Measurements from ENCODE around the gene GLIPR2.

- TF ChIP-seq POLR2A (IDR thresholded peaks at IDR 0.05) (no peak), EP300 (IDR thresholded peaks at IDR 0.05) (no peak), POLR2AphosphoS5 (IDR thresholded peaks at IDR 0.05) (no peak)
- TF ChIP-seq, protein P1, sequence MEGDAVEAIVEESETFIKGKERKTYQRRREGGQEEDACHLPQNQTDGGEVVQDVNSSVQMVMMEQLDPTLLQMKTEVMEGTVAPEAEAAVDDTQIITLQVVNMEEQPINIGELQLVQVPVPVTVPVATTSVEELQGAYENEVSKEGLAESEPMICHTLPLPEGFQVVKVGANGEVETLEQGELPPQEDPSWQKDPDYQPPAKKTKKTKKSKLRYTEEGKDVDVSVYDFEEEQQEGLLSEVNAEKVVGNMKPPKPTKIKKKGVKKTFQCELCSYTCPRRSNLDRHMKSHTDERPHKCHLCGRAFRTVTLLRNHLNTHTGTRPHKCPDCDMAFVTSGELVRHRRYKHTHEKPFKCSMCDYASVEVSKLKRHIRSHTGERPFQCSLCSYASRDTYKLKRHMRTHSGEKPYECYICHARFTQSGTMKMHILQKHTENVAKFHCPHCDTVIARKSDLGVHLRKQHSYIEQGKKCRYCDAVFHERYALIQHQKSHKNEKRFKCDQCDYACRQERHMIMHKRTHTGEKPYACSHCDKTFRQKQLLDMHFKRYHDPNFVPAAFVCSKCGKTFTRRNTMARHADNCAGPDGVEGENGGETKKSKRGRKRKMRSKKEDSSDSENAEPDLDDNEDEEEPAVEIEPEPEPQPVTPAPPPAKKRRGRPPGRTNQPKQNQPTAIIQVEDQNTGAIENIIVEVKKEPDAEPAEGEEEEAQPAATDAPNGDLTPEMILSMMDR (IDR thresholded peaks at IDR 0.05), result no peak
Measured at GRCh38 chr9:36158917-36159316, 22.4 kb downstream of the GLIPR2 start.
